Gastrocnemius medialis (tissue), 4 donors: ENCODE measurements around the gene MORN3. TPM values are rescaled to one million over a fixed set of nuclear protein-coding genes. Genes with fewer than 3 reads are reported as not detected.
"Not testable (repeated sequence)": the region's sequence is repeated elsewhere in the genome, so short reads cannot be mapped to it uniquely, and the experiment has no call there.

ENCODE experiments used
- ATAC-seq, 2 donors: fragments of 150-250 bp; one replicate each; pipeline ENCODE4 v1.9.1; 2016
- DNase-seq, 2 donors: peaks; one replicate each; pipeline ENCODE4 v3.0.0-alpha.2; 2019
- H3K27ac ChIP-seq, 4 donors: fragments of 200-600 bp; sonication (generic); 1 replicate in 1 of 4; 2 replicates in 3 of 4; pipeline ENCODE4 v1.5.1; 2016 to 2018; ENCODE audit warnings: mild to moderate bottlenecking in 2 of 4, moderate library complexity in 1 of 4
- H3K27me3 ChIP-seq, 3 donors: fragments of 200-600 bp; sonication (generic) in 2 of 3; 1 replicate in 1 of 3; 2 replicates in 2 of 3; pipeline versions ENCODE4 v1.5.1 to v1.6.0; 2016 to 2019; ENCODE audit warnings: mild to moderate bottlenecking in 1 of 3, moderate library complexity in 1 of 3
- H3K36me3 ChIP-seq, 2 donors: fragments of 200-600 bp; sonication (generic) in 1 of 2; one replicate each; pipeline ENCODE4 v1.5.1; 2017 to 2018
- H3K4me1 ChIP-seq, 2 donors: fragments of 200-600 bp; sonication (generic) in 1 of 2; one replicate each; pipeline ENCODE4 v1.5.1; 2016 to 2017; ENCODE audit warnings: mild to moderate bottlenecking in 2 of 2
- H3K4me3 ChIP-seq, 4 donors: fragments of 200-600 bp; sonication (generic) in 3 of 4; 1 replicate in 1 of 4; 2 replicates in 3 of 4; pipeline ENCODE4 v1.5.1; 2016 to 2019; ENCODE audit warnings: mild to moderate bottlenecking in 2 of 4
- H3K9me3 ChIP-seq, 3 donors: fragments of 200-600 bp; sonication (generic) in 2 of 3; 1 replicate in 1 of 3; 2 replicates in 2 of 3; pipeline ENCODE4 v1.5.1; 2016 to 2019
- CTCF ChIP-seq, 5 experiments: fragments of 450-650 bp in 3 of 5; fragments of 200-600 bp in 2 of 5; sonication (generic) in 2 of 5; IDR thresholded peaks in 4 of 5; conservative IDR thresholded peaks in 1 of 5; 1 replicate in 4 of 5; 2 replicates in 1 of 5; pipeline ENCODE4 v1.5.1; 2016 to 2019; ENCODE audit warnings: antibody characterized with exemption in 5 of 5, mild to moderate bottlenecking in 3 of 5, moderate library complexity in 3 of 5
- POLR2A ChIP-seq, 2 donors: fragments of 450-650 bp; IDR thresholded peaks; one replicate each; pipeline ENCODE4 v1.6.1; 2017; ENCODE audit warnings: antibody characterized with exemption in 2 of 2, mild to moderate bottlenecking in 2 of 2, moderate library complexity in 2 of 2
- in situ Hi-C, 4 donors: fragments of 200-750 bp; cut with MboI; loops; one replicate each; pipeline versions ENCODE4 v1.15.0 to v1.8.0; 2017; ENCODE audit warnings: low sequenced_read_pairs in 4 of 4
- intact Hi-C: fragments of 100-400 bp; cut with DNase I; formaldehyde crosslinking; loops from one replicate; pipeline ENCODE4 v1.15.1; 2023; ENCODE audit warnings: low total_unique reads
- total RNA-seq, 4 donors: library from RNA; depleted of rRNA; stranded (reverse); fragments of >200 nt; gene quantifications; one replicate each; pipeline versions ENCODE4 v1.1.0 to v1.2.3, GENCODE V29; 2016

Gene MORN3
- total RNA-seq, 4 donors from 2014 or later: not detected

- no peaks in the 10 kb centered on the region for H3K27me3 ChIP-seq
- H3K4me1 ChIP-seq: peaks cover 18 to 23% of the 10 kb centered on the region in 2 donors
- H3K4me3 ChIP-seq: no peak overlapping the region
- intact Hi-C loops: no loop called here
- DNase-seq: no peak
- TF ChIP-seq POLR2A (IDR thresholded peaks at IDR 0.05) (no peak), CTCF (IDR thresholded peaks at IDR 0.05 in 4 of 5, conservative IDR thresholded peaks at IDR 0.05 in 1 of 5) (no peak)
- no peaks in the 10 kb centered on the region for H3K36me3 ChIP-seq
- H3K27ac ChIP-seq: no peak overlapping the region
- H3K9me3 ChIP-seq: no peaks in the 10 kb centered on the region
- no peak for ATAC-seq
- in situ Hi-C loops: loop anchor here in 1 of 4 donors (10.0 kb wide), 1 partner anchor 59 kb away; no protein-coding TSS in a partner anchor
Observed at GRCh38 chr12:121705514-121705913, 36.1 kb upstream of the MORN3 start.

- DNase-seq (peak in 1 of 2 donors; percentile 67), ATAC-seq (peak in 1 of 2 donors; percentile 68)
- H3K4me1 ChIP-seq: peaks cover 18 to 23% of the 10 kb centered on the region in 2 donors
- H3K4me3 ChIP-seq: no peak overlapping the region
- H3K9me3 ChIP-seq: no peaks in the 10 kb centered on the region
- H3K27ac ChIP-seq: peak overlapping the region; percentile 48 to 72 (median 60)
- in situ Hi-C loops: loop anchor here in 1 of 4 donors (10.0 kb wide), 1 partner anchor 62 kb away; no protein-coding TSS in a partner anchor
- no peaks in the 10 kb centered on the region for H3K36me3 ChIP-seq
- no peaks in the 10 kb centered on the region for H3K27me3 ChIP-seq
- intact Hi-C loops: no loop called here
- TF ChIP-seq POLR2A (IDR thresholded peaks at IDR 0.05): no peak
Observed at GRCh38 chr12:121702944-121703343, 33.5 kb upstream of the MORN3 start.

GRCh38 chr12:121701667-121702277 lies 32.3 kb upstream of the MORN3 start:
- intact Hi-C loops (no loop called here), in situ Hi-C loops (loop anchor here in 1 of 4 donors (10.0 kb wide), 1 partner anchor 63 kb away; no protein-coding TSS in a partner anchor)
- TF ChIP-seq POLR2A (IDR thresholded peaks at IDR 0.05) (no peak), CTCF (IDR thresholded peaks at IDR 0.05 in 4 of 5, conservative IDR thresholded peaks at IDR 0.05 in 1 of 5) (no peak)
- Histone ChIP-seq H3K4me1 (peaks cover 18 to 27% of the 10 kb centered on the region in 2 donors), H3K27ac (peak overlapping the region; percentile 48 to 72 (median 60)), H3K27me3 (no peaks in the 10 kb centered on the region), H3K9me3 (no peaks in the 10 kb centered on the region), H3K36me3 (no peaks in the 10 kb centered on the region), H3K4me3 (no peak overlapping the region)
- DNase-seq (no peak), ATAC-seq (peak; percentile 78 to 85)

- H3K27ac ChIP-seq, H3K9me3 ChIP-seq, DNase-seq, ATAC-seq, H3K4me3 ChIP-seq, H3K36me3 ChIP-seq, H3K27me3 ChIP-seq: not testable (repeated sequence)
- in situ Hi-C loops (loop anchor here in 3 of 4 donors (5.0 to 10.0 kb wide), 4 partner anchors 69 to 187 kb away; partner anchors contain the start of genes RHOF (in 2 of the 3) and PSMD9 (in 1 of the 3)), intact Hi-C loops (loop anchor here (1.0 kb wide), 2 partner anchors 75 to 96 kb away; no protein-coding TSS in a partner anchor)
- peaks cover 14 to 19% of the 10 kb centered on the region in 2 donors for H3K4me1 ChIP-seq
Observed at GRCh38 chr12:121697861-121698260, 28.4 kb upstream of the MORN3 start.

GRCh38 chr12:121697093-121697698 lies 27.7 kb upstream of the MORN3 start:
- peak overlapping the region in 1 of 4 donors; percentile 4 for H3K4me3 ChIP-seq
- peak overlapping the region in 1 of 4 donors; percentile 1 for H3K27ac ChIP-seq
- no peaks in the 10 kb centered on the region for H3K36me3 ChIP-seq
- in situ Hi-C loops: loop anchor here in 3 of 4 donors (5.0 to 10.0 kb wide), 4 partner anchors 70 to 188 kb away; partner anchors contain the start of genes RHOF (in 2 of the 3) and PSMD9 (in 1 of the 3)
- no peaks in the 10 kb centered on the region for H3K27me3 ChIP-seq
- intact Hi-C loops: loop anchor here (1.0 kb wide), 2 partner anchors 76 to 97 kb away; no protein-coding TSS in a partner anchor
- no peak for DNase-seq
- TF ChIP-seq POLR2A (IDR thresholded peaks at IDR 0.05): no peak
- TF ChIP-seq CTCF (IDR thresholded peaks at IDR 0.05 in 4 of 5, conservative IDR thresholded peaks at IDR 0.05 in 1 of 5): peak; percentile 65 to 76 (median 70)
- peaks cover 8 to 14% of the 10 kb centered on the region in 2 donors for H3K4me1 ChIP-seq
- no peaks in the 10 kb centered on the region for H3K9me3 ChIP-seq
- ATAC-seq: peak; percentile 14 to 51
